Fibroblast of pulmonary artery (primary cell): ENCODE data around the gene LAMA1.

Experiments used
- DNase-seq: peaks from one replicate; pipeline ENCODE4 v3.0.0-alpha.2; 2010; ENCODE audit warnings: low read depth
- H3K4me3 ChIP-seq: replicated peaks from 2 replicates; pipeline ENCODE4 v1.5.1; 2011; ENCODE audit warnings: low read depth, mild to moderate bottlenecking, control low read depth, low read length, moderate library complexity
- TF ChIP-seq, protein P1 (sequence below): IDR thresholded peaks from 2 replicates; pipeline ENCODE4 v1.5.1; 2011; ENCODE audit warnings: mild to moderate bottlenecking, control low read depth, low read length, inconsistent platforms; ENCODE audit errors: missing control alignments

LAMA1 gene

DNA sequence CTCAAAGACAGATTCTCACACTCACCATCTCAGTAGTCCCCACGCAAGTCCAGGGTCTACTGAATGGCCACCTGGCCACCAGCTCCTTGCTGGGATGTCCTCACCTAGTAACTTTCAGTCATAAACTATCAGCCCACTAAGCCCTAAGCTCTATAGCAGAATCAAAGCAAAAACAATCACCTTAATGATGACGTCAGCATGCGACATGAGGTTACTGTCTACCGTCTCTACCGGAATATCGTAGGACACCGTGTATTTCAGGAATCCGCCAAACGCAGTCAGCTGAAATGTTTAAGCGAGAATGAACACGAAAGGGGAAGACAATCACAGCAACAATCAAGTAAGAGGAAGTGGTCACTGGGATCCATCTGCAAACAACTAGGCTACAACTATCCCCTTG, 81.8 kb downstream of the LAMA1 start:
- DNase-seq, result no peak

GRCh38 chr18:7034924-7035323, 82.7 kb downstream of the LAMA1 start:
- no peak for DNase-seq
- no peak overlapping the region for H3K4me3 ChIP-seq
- TF ChIP-seq, protein P1, sequence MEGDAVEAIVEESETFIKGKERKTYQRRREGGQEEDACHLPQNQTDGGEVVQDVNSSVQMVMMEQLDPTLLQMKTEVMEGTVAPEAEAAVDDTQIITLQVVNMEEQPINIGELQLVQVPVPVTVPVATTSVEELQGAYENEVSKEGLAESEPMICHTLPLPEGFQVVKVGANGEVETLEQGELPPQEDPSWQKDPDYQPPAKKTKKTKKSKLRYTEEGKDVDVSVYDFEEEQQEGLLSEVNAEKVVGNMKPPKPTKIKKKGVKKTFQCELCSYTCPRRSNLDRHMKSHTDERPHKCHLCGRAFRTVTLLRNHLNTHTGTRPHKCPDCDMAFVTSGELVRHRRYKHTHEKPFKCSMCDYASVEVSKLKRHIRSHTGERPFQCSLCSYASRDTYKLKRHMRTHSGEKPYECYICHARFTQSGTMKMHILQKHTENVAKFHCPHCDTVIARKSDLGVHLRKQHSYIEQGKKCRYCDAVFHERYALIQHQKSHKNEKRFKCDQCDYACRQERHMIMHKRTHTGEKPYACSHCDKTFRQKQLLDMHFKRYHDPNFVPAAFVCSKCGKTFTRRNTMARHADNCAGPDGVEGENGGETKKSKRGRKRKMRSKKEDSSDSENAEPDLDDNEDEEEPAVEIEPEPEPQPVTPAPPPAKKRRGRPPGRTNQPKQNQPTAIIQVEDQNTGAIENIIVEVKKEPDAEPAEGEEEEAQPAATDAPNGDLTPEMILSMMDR, result no peak

More for the DNA sequence above, 81.8 kb downstream of the LAMA1 start:
- H3K4me3 ChIP-seq, result no peak overlapping the region
- TF ChIP-seq, protein P1, result no peak

GRCh38 chr18:7032537-7032936, 85.1 kb downstream of the LAMA1 start:
- DNase-seq, result no peak
- TF ChIP-seq, protein P1, result no peak
- H3K4me3 ChIP-seq, result no peak overlapping the region

DNA sequence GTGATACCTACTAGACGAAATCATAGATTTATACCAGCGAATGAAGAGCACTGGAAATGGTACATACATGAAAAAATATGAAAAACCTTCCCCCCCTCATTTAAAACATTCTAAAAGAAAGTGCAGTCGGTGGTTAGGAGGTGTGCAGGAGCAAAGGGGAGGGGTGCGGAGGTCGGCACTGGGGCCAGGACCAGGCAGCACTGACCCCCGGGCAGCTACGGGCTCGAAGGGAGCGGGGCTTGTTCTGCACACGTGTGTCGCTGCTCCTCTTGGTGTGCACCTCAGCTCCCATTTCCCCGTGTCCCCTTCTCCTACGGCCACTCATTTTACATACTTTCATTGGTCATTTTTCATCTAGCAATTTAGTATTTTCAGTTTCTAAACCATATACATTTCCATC, 89.0 kb downstream of the LAMA1 start:
- TF ChIP-seq, protein P1, result no peak
- no peak overlapping the region for H3K4me3 ChIP-seq
- no peak for DNase-seq

DNA sequence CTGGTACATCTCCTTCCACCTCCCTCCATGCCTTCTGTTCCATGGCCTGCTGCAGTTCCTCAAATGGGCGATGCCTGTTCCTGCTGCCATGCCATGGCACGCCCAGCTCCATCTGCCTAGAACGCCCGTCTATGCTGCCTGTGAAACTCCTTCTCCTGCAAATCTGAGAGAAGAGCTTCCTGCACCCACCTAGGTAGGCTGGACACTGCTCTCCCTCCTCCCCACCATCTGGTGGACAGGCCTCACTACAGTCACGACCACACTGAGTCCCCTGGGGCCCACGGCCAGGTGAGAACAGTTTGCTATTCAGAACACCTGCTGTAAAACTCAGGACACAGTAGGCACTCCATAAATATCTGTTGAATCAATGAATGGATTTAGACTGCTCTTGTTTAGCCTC, 92.4 kb downstream of the LAMA1 start:
- TF ChIP-seq, protein P1, result no peak
- H3K4me3 ChIP-seq, result no peak overlapping the region
- no peak for DNase-seq

GRCh38 chr18:7023581-7023980, 94.0 kb downstream of the LAMA1 start:
- no peak overlapping the region for H3K4me3 ChIP-seq
- TF ChIP-seq, protein P1, result no peak
- no peak for DNase-seq

DNA sequence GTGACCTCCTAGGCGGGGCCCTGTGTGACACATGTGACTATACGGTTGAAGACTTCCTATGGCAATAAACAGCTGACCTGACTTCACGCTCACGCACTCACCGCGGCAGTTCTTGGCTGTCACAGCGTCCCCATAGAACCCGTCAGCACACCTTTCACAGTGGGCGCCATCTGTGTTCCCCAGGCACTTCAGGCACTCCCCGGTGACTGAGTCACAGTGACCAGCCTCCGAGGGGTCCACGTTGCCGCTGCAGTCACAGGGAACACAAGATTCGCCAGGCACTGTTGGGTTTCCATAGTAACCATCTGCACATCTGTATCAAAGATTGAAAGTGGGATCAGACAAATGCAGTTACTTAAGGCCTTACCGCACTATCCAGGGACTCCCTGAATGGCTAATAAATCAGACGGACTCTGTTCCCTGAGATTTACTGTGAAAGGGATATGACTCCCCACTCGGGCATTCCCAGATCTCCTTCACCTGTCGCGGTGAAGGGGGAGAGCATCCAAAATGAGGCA, 94.5 kb downstream of the LAMA1 start:
- DNase-seq, result no peak
- TF ChIP-seq, protein P1, result no peak
- H3K4me3 ChIP-seq, result no peak overlapping the region
